GM18868 (cell line): ENCODE results near the gene DGKE.
A peak's percentile ranks its signal among the peaks of the same experiment; 100 is the strongest.

Source experiments
- ATAC-seq: cut with Tn5 transposase; IDR thresholded peaks from one replicate; pipeline ENCODE4 v1.9.1; 2021; ENCODE audit warnings: mild to moderate bottlenecking, moderate library complexity; ENCODE audit not compliant: unreplicated experiment

DGKE gene

GRCh38 chr17:56912105-56912999 lies 78.4 kb downstream of the DGKE start:
- ATAC-seq, result no peak

- no peak for ATAC-seq
Measured at GRCh38 chr17:56913000-56913311, 79.0 kb downstream of the DGKE start.

- ATAC-seq, result peak; percentile 34
Measured at GRCh38 chr17:56913353-56913866, 79.5 kb downstream of the DGKE start.

- peak; percentile 79 for ATAC-seq
Measured at GRCh38 chr17:56913867-56914580, 80.1 kb downstream of the DGKE start, which contains the start of gene TRIM25. Gene TRIM25, minus strand, starts transcription at chr17:56914049. Its CDS starts 61 bp downstream, at chr17:56913988.

- ATAC-seq, result no peak
Measured at GRCh38 chr17:56914581-56915273, 80.8 kb downstream of the DGKE start.

- no peak for ATAC-seq
Measured at GRCh38 chr17:56917559-56918296, 83.8 kb downstream of the DGKE start.

- ATAC-seq, result no peak
Measured at GRCh38 chr17:56918916-56919315, 85.0 kb downstream of the DGKE start.
